K562 (cell line): ENCODE measurements around the gene ARMC6. TPM values are rescaled to one million over a fixed set of nuclear protein-coding genes. Genes with fewer than 3 reads are reported as not detected.

Experiments
- CTCFL ChIP-seq: IDR thresholded peaks from 2 replicates; pipeline ENCODE4 v1.6.1; 2011; ENCODE audit warnings: borderline replicate concordance, low read depth, mild to moderate bottlenecking, moderate library complexity, low read length; ENCODE audit not compliant: insufficient read depth, poor library complexity, severe bottlenecking
- DMBX1 ChIP-seq: fragments of 250-450 bp; sonication (Bioruptor Pico); IDR thresholded peaks from 2 replicates; pipeline ENCODE4 v1.8.0; 2022; ENCODE audit warnings: inconsistent platforms, mild to moderate bottlenecking, moderate library complexity, borderline replicate concordance
- GABPB2 ChIP-seq: fragments of 250-450 bp; sonication (Bioruptor Pico); conservative IDR thresholded peaks from 2 replicates; pipeline ENCODE4 v1.5.1; 2021; ENCODE audit warnings: mild to moderate bottlenecking
- HIVEP1 ChIP-seq: fragments of 250-450 bp; sonication (Bioruptor Pico); IDR thresholded peaks from 2 replicates; pipeline ENCODE4 v1.4.0; 2020; ENCODE audit warnings: mild to moderate bottlenecking
- KHSRP ChIP-seq: fragments of 450-650 bp; IDR thresholded peaks from 2 replicates; pipeline ENCODE4 v1.6.1; 2017
- MLX ChIP-seq, 2 experiments: fragments of 450-650 bp in 1 of 2; sonication (generic) in 1 of 2; formaldehyde crosslinking; conservative IDR thresholded peaks; 2 replicates each; pipeline versions ENCODE4 v1.4.0 to v1.8.1; 2020 to 2022; ENCODE audit warnings: mild to moderate bottlenecking in 1 of 2, missing genetic modification reagents in 1 of 2
- NFATC3 ChIP-seq: fragments of 450-650 bp; IDR thresholded peaks from 2 replicates; pipeline ENCODE4 v1.6.1; 2017; ENCODE audit warnings: mild to moderate bottlenecking
- POLR2B ChIP-seq: fragments of 450-650 bp; IDR thresholded peaks from 2 replicates; pipeline ENCODE4 v1.6.1; 2018; ENCODE audit warnings: low read depth; ENCODE audit not compliant: partially characterized antibody
- SIN3A ChIP-seq, 2 experiments: fragments of 150-350 bp in 1 of 2; IDR thresholded peaks; 2 replicates each; pipeline ENCODE4 v1.6.1; 2011 to 2016; ENCODE audit warnings: borderline replicate concordance in 2 of 2, low read depth in 2 of 2, low read length in 2 of 2, mild to moderate bottlenecking in 2 of 2, moderate library complexity in 2 of 2; ENCODE audit not compliant: control insufficient read depth in 1 of 2
- SMAD2 ChIP-seq: fragments of 150-350 bp; IDR thresholded peaks from 2 replicates; pipeline ENCODE4 v1.6.1; 2014; ENCODE audit warnings: low read depth, mild to moderate bottlenecking, low read length
- SNRNP70 ChIP-seq: fragments of 200-400 bp; formaldehyde crosslinking; optimal IDR thresholded peaks from 2 replicates; pipeline ENCODE3; 2017; ENCODE audit warnings: low read depth, low read length
- SOX6 ChIP-seq: fragments of 450-650 bp; IDR thresholded peaks from 2 replicates; pipeline ENCODE4 v1.6.1; 2014; ENCODE audit warnings: mild to moderate bottlenecking
- TARDBP ChIP-seq: fragments of 450-650 bp; IDR thresholded peaks from 2 replicates; pipeline ENCODE4 v1.6.1; 2016
- TCF15 ChIP-seq: fragments of 250-450 bp; sonication (Bioruptor Pico); IDR thresholded peaks from 2 replicates; pipeline ENCODE4 v1.8.0; 2022; ENCODE audit warnings: moderate library complexity, mild to moderate bottlenecking, inconsistent platforms
- TGIF2 ChIP-seq: sonication (generic); formaldehyde crosslinking; IDR thresholded peaks from 2 replicates; pipeline ENCODE4 v1.8.1; 2022; ENCODE audit warnings: mild to moderate bottlenecking, missing genetic modification reagents, moderate library complexity
- VEZF1 ChIP-seq: fragments of 200-800 bp; sonication (Bioruptor generic); IDR thresholded peaks from 2 replicates; pipeline ENCODE4 v1.6.1; 2017; ENCODE audit warnings: missing genetic modification characterization, missing compliant biosample characterization
- ZNF146 ChIP-seq: IDR thresholded peaks from one replicate; pipeline ENCODE4 v1.6.1; 2018; ENCODE audit warnings: missing compliant biosample characterization; ENCODE audit not compliant: unreplicated experiment
- ZNF592 ChIP-seq: fragments of 450-650 bp; IDR thresholded peaks from 2 replicates; pipeline ENCODE4 v1.6.1; 2017; ENCODE audit warnings: antibody characterized with exemption, mild to moderate bottlenecking
- ZNF780A ChIP-seq: fragments of 250-450 bp; sonication (Bioruptor Pico); IDR thresholded peaks from 2 replicates; pipeline ENCODE4 v1.5.0; 2021; ENCODE audit warnings: mild to moderate bottlenecking
- polyA plus RNA-seq, 8 experiments: library from polyadenylated mRNA; depleted of rRNA in 4 of 8; stranded (reverse) in 5 of 8; unstranded in 3 of 8; fragments of >200 nt; fragmentation: Nextera tagmentation in 2 of 8; fragmentation: Illumina TruSeq in 1 of 8; extraction: Ambion mirVana in 2 of 8; extraction: Trizol in 1 of 8; gene quantifications; 2 replicates each; pipeline versions ENCODE4 v1.2.1 to v1.2.3, GENCODE V29; 2011 to 2014; ENCODE audit warnings: inconsistent platforms in 1 of 8, missing spikeins in 1 of 8
- total RNA-seq, 7 experiments: library from RNA; depleted of rRNA in 6 of 7; stranded (reverse); fragments of >200 nt in 6 of 7; fragmentation: Illumina TruSeq in 2 of 7; extraction: Trizol in 2 of 7; gene quantifications; 2 replicates each; pipeline versions ENCODE4 v1.2.1 to v1.2.3, GENCODE V29; 2011 to 2021; ENCODE audit warnings: low replicate concordance in 1 of 7

Gene ARMC6
- total and polyA plus RNA-seq, 9 of the 15 experiments (the other 6 are each of a cell fraction or from before 2014, with no cell fraction given): 2.1 to 93.4 (median 63.6) TPM

GRCh38 chr19:19032420-19033175 lies 805 bp upstream of the ARMC6 start (continued):
- TF ChIP-seq ZNF592 (no peak), CTCFL (no peak), HIVEP1 (no peak), TCF15 (CRISPR knock-in tag) (no peak), TARDBP (no peak), SOX6 (no peak), GABPB2 (CRISPR knock-in tag) (no peak), ZNF780A (CRISPR knock-in tag) (no peak), TGIF2 (CRISPR knock-in tag) (no peak), ZNF146 (CRISPR knock-in tag) (no peak), SMAD2 (no peak), SNRNP70 (no peak), VEZF1 (CRISPR knock-in tag) (peak; percentile 49; the same call in 1 of the 2 replicates), POLR2B (no peak), KHSRP (no peak), NFATC3 (no peak), MLX (CRISPR knock-in tag; conservative IDR thresholded peaks at IDR 0.05) (no peak), SIN3A (IDR thresholded peaks at IDR 0.05; ENCODE audit: borderline replicate concordance in 2 of 2, control insufficient read depth in 1 of 2, low read depth in 2 of 2, low read length in 2 of 2) (0 out of 4 replicates have a peak, but pooled peaks have one; percentile 12 to 15), DMBX1 (CRISPR knock-in tag) (no peak)
